Activated T-helper 1 cell treated with anti-CD3 and anti-CD28 coated beads, Interleukin-12 subunit alpha, Interleukin-12 subunit beta, Interleukin-2, Interleukin-4 antibody, amounts not matched to agents 30 ng/mL and 10 ng/mL and 1 ng/mL, durations not matched to agents 14 hours and 24 hours and 36 hours (primary cell): ENCODE data around the gene RNF180. TPM values are rescaled to one million over a fixed set of nuclear protein-coding genes. Genes with fewer than 3 reads are reported as not detected.
"Not testable (repeated sequence)": the region's sequence is repeated elsewhere in the genome, so short reads cannot be mapped to it uniquely, and the experiment has no call there.

Experiments used
- DNase-seq: peaks from one replicate; pipeline ENCODE4 v3.0.0; 2021; ENCODE audit warnings: low spot score
- H3K27ac Mint-ChIP-seq: one replicate; pipeline ENCODE4 v1.8.0; 2021; ENCODE audit warnings: mild to moderate bottlenecking, mixed read lengths
- H3K27me3 Mint-ChIP-seq: one replicate; pipeline ENCODE4 v1.8.0; 2022; ENCODE audit warnings: mild to moderate bottlenecking, moderate library complexity, mixed read lengths; ENCODE audit not compliant: insufficient read depth
- H3K36me3 Mint-ChIP-seq: one replicate; pipeline ENCODE4 v1.8.0; 2021; ENCODE audit warnings: low read depth, mixed read lengths
- H3K4me1 Mint-ChIP-seq: one replicate; pipeline ENCODE4 v1.8.0; 2021; ENCODE audit warnings: low read depth, mixed read lengths
- H3K4me3 Mint-ChIP-seq: one replicate; pipeline ENCODE4 v1.8.0; 2021; ENCODE audit warnings: mild to moderate bottlenecking, moderate library complexity, mixed read lengths
- H3K9me3 Mint-ChIP-seq: one replicate; pipeline ENCODE4 v1.8.0; 2021; ENCODE audit warnings: mixed read lengths
- intact Hi-C: fragments of 100-400 bp; cut with micrococcal nuclease; formaldehyde crosslinking; loops from one replicate; pipeline ENCODE4 v1.15.1; 2024
- total RNA-seq: library from RNA; stranded (reverse); gene quantifications from 2 replicates; pipeline ENCODE4 v1.2.3, GENCODE V29; 2022

Gene RNF180
- total RNA-seq, 1 donor from 2014 or later = not detected

GRCh38 chr5:64384765-64385164 is 219.1 kb downstream of the RNF180 start:
- intact Hi-C loops = no loop called here
- Mint-ChIP-seq H3K27me3 (no peaks in the 10 kb centered on the region), H3K4me1 (no peaks in the 10 kb centered on the region), H3K9me3 (no peaks in the 10 kb centered on the region), H3K4me3 (no peak overlapping the region), H3K27ac (no peak overlapping the region), H3K36me3 (no peaks in the 10 kb centered on the region)
- no peak for DNase-seq

DNA sequence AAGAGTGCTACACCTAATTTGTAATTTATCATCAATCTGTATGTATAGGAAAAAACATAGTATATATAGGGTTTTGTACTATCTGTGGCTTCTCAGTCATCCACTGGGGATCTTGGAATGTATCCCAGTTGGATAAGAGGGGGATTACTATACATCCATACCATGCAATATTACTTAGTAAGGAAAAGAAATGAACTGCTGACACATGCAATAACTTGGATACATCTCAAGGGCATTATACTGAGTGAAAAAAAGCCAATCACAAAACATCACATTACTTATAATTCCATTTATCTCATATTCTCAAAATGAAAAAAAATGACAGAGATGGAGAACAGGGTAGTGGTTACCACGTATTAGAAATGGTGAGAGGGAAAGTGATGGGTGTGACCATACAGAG is 231.9 kb downstream of the RNF180 start:
- H3K27ac Mint-ChIP-seq = no peak overlapping the region
- H3K36me3 Mint-ChIP-seq = no peaks in the 10 kb centered on the region
- H3K4me3 Mint-ChIP-seq = no peak overlapping the region
- DNase-seq = no peak
- peaks cover 11% of the 10 kb centered on the region for H3K9me3 Mint-ChIP-seq
- no peaks in the 10 kb centered on the region for H3K27me3 Mint-ChIP-seq
- intact Hi-C loops = no loop called here
- no peaks in the 10 kb centered on the region for H3K4me1 Mint-ChIP-seq

DNA sequence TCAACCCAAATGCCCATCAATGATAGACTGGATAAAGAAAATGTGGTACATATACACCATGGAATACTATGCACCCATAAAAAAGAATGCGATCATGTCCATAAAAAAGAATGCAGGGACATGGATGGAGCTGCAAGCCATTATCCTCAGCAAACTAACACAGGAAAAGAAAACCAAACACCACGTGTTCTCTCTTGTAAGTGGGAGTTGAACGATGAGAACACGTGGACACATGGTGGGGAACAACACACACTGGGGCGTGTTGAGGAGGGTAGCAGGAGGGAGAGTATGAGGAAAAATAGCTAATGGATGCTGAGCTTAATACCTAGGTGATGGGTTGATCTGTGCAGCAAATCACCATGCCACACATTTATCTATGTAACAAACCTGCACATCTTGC is 233.1 kb downstream of the RNF180 start:
- intact Hi-C loops, H3K27ac Mint-ChIP-seq, H3K36me3 Mint-ChIP-seq, H3K4me3 Mint-ChIP-seq, H3K4me1 Mint-ChIP-seq, DNase-seq, H3K27me3 Mint-ChIP-seq: not testable (repeated sequence)
- peaks cover 11% of the 10 kb centered on the region for H3K9me3 Mint-ChIP-seq

DNA sequence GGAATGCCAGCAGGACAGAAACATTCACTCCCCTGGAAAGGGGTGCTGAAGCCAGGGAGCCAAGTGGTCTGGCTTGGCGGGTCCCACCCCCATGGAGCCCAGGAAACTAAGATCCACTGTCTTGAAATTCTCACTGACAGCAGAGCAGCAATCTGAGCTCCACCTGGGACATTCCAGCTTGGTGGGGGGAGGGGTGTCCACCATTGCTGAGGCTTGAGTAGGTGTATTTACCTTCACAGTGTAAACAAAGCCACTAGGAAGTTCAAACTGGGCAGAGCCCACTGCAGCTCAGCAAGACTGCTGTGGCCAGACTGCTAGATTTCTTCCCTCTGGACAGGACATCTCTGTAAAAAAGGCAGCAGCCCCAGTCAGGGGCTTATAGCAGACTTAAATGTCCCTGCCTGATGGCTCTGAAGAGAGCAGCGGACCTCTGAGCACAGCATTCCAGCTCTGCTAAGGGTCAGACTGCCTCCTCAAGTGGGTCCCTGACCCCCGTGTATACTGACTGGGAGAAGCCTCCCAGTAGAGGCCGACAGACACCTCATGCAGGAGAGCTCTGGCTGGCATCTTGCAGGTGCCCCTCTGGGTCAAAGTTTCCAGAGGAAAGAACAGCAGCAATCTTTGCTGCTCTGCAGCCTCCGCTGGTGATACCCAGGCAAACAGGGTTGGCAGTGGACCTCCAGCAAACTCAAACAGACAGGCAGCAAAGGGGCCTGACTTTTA is 241.6 kb downstream of the RNF180 start:
- not testable (repeated sequence) for H3K36me3 Mint-ChIP-seq

GRCh38 chr5:64417390-64417789 is 251.7 kb downstream of the RNF180 start:
- Mint-ChIP-seq H3K4me1 (no peaks in the 10 kb centered on the region), H3K36me3 (no peaks in the 10 kb centered on the region), H3K9me3 (peaks cover 6% of the 10 kb centered on the region), H3K27me3 (no peaks in the 10 kb centered on the region), H3K4me3 (no peak overlapping the region), H3K27ac (no peak overlapping the region)
- intact Hi-C loops = no loop called here
- DNase-seq = no peak

More for the DNA sequence above, 241.6 kb downstream of the RNF180 start:
- H3K9me3 Mint-ChIP-seq = peaks cover 13% of the 10 kb centered on the region
- H3K4me1 Mint-ChIP-seq, H3K27me3 Mint-ChIP-seq, H3K27ac Mint-ChIP-seq, intact Hi-C loops, DNase-seq, H3K4me3 Mint-ChIP-seq: not testable (repeated sequence)

- Mint-ChIP-seq H3K9me3 (peaks cover 5% of the 10 kb centered on the region), H3K4me3 (no peak overlapping the region), H3K27ac (no peak overlapping the region), H3K4me1 (no peaks in the 10 kb centered on the region), H3K36me3 (no peaks in the 10 kb centered on the region), H3K27me3 (no peaks in the 10 kb centered on the region)
- DNase-seq = no peak
- intact Hi-C loops = no loop called here
These were observed 252.4 kb downstream of the RNF180 start for GRCh38 chr5:64418013-64418412.

Other genes starting within 250 kb of the RNF180 start
- not detected in 2 replicates for gene HTR1A, start 203.4 kb upstream of the RNF180 start, total RNA-seq